ENCODE results near the gene NKX2-4.
"Not testable (repeated sequence)": the region's sequence is repeated elsewhere in the genome, so short reads cannot be mapped to it uniquely, and the experiment has no call there.

NKX2-4 gene

GRCh38 chr20:21368791-21369190 is 28.5 kb downstream of the NKX2-4 start:
- intact Hi-C loops (cut with DNase I): no loop called here
- DNase-seq: no peak

GRCh38 chr20:21366273-21366672 is 31.1 kb downstream of the NKX2-4 start:
- intact Hi-C loops (cut with DNase I); DNase-seq: not testable (repeated sequence)

- peak in 3 of 42 donors; percentile 3 to 64 (median 25) for DNase-seq
- intact Hi-C loops (cut with DNase I): no loop called here
Observed at GRCh38 chr20:21365771-21366170, 31.6 kb downstream of the NKX2-4 start.

- intact Hi-C loops (cut with DNase I): no loop called here
- no peak for DNase-seq
Observed at GRCh38 chr20:21364413-21364812, 32.9 kb downstream of the NKX2-4 start.

GRCh38 chr20:21361266-21361665 is 36.1 kb downstream of the NKX2-4 start:
- no peak for DNase-seq
- intact Hi-C loops (cut with DNase I): no loop called here

GRCh38 chr20:21360705-21361104 is 36.6 kb downstream of the NKX2-4 start:
- DNase-seq: no peak
- intact Hi-C loops (cut with DNase I): no loop called here

- intact Hi-C loops (cut with DNase I): no loop called here
Observed at GRCh38 chr20:21358737-21359136, 38.6 kb downstream of the NKX2-4 start.

GRCh38 chr20:21357844-21358243 is 39.5 kb downstream of the NKX2-4 start:
- no peak for DNase-seq
- intact Hi-C loops (cut with DNase I): no loop called here

More at GRCh38 chr20:21358737-21359136, 38.6 kb downstream of the NKX2-4 start:
- no peak for DNase-seq

GRCh38 chr20:21356386-21356785 is 40.9 kb downstream of the NKX2-4 start:
- DNase-seq: no peak
- intact Hi-C loops (cut with DNase I): no loop called here

GRCh38 chr20:21355981-21356380 is 41.3 kb downstream of the NKX2-4 start:
- no peak for DNase-seq
- intact Hi-C loops (cut with DNase I): no loop called here

- intact Hi-C loops (cut with DNase I): no loop called here
- DNase-seq: no peak
Observed at GRCh38 chr20:21353236-21353635, 44.1 kb downstream of the NKX2-4 start.

- no peak for DNase-seq
- intact Hi-C loops (cut with DNase I): no loop called here
Observed at GRCh38 chr20:21352703-21353102, 44.6 kb downstream of the NKX2-4 start.

All from head of caudate nucleus (tissue), 42 donors.